Measurements from ENCODE around the gene ASH1L.
A peak's percentile ranks its signal among the peaks of the same experiment; 100 is the strongest.
"Not testable (repeated sequence)": the region's sequence is repeated elsewhere in the genome, so short reads cannot be mapped to it uniquely, and the experiment has no call there.

ASH1L gene

GRCh38 chr1:155316922-155317321 is 245.7 kb downstream of the ASH1L start:
- DNase-seq (ENCODE audit: insufficient read length, low spot score) = no peak
- FAIRE-seq = no peak

- no peak for FAIRE-seq
- DNase-seq (ENCODE audit: insufficient read length, low spot score) = no peak
Observed at GRCh38 chr1:155313261-155313660, 249.3 kb downstream of the ASH1L start.

DNA sequence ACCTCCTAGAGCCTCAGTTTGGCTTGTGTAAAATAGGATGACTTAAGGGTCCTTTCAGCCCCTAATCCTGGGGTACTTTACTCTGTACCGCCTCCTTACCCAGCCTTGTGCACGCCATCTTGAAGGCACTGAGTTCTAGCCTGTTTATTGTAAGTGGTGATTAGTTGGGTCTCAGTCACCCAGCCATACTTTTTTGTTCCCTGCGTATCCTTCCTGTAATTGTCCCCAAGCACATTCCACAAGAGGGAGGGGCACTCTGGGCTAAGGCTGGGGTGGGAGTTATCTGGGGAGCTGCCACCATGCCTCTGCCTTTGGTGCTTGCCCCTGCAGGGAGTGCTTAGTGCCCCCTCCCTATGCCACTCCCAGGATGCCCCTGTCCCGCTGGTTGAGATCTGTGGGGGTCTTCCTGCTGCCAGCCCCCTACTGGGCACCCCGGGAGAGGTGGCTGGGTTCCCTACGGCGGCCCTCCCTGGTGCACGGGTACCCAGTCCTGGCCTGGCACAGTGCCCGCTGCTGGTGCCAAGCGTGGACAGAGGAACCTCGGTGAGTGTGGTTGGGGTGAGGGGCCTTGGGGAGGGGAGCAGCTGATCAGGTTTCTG is 253.1 kb downstream of the ASH1L start:
- FAIRE-seq = no peak
- DNase-seq (ENCODE audit: insufficient read length, low spot score) = no peak

GRCh38 chr1:155308493-155309422 is 253.8 kb downstream of the ASH1L start, which contains the start of gene FDPS:
Gene FDPS (plus strand): TSS chr1:155308866. CDS start chr1:155309790, 924 bp downstream.
- peak; percentile 95 for DNase-seq (ENCODE audit: insufficient read length, low spot score)
- peak; percentile 85 for FAIRE-seq

GRCh38 chr1:155307247-155307740 is 255.3 kb downstream of the ASH1L start:
- FAIRE-seq = no peak

GRCh38 chr1:155305881-155306391 is 256.7 kb downstream of the ASH1L start:
- DNase-seq (ENCODE audit: insufficient read length, low spot score) (no peak), FAIRE-seq (no peak)

More at GRCh38 chr1:155307247-155307740, 255.3 kb downstream of the ASH1L start:
- DNase-seq (ENCODE audit: insufficient read length, low spot score) = no peak

- DNase-seq (ENCODE audit: insufficient read length, low spot score) (no peak), FAIRE-seq (no peak)
Observed at GRCh38 chr1:155304558-155305063, 258.0 kb downstream of the ASH1L start.

DNA sequence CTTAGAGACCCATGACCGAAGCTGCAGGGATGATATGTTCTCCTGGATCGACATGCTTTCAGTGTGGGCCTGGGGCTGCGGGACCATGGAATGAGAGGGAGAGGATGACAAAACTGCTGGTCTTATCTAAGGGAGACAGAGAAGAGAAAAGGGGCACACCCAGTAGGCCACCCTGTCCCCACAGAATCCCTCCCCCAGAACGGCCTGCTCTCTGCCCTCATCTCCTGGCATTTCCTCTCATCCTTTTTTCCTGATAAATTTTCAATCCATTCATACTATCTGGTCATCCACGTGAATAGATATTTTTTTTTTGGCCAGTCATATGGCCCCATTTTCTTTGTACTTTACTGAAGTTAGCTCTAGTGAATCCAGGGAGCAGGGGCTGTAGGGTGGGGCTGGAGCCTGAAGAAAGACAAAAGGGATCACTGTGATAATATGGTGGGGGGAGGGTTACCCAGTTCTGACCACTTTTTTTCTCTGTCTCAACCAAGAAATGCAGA is 261.2 kb downstream of the ASH1L start, which contains the start of gene PKLR:
Gene PKLR (minus strand): TSS at position 97 of the 500 bp plus-strand sequence. CDS start 43 bp downstream, at position 54.
- FAIRE-seq (no peak), DNase-seq (ENCODE audit: insufficient read length, low spot score) (no peak)

GRCh38 chr1:155300553-155301329 is 261.9 kb downstream of the ASH1L start:
- FAIRE-seq = no peak
- DNase-seq (ENCODE audit: insufficient read length, low spot score) = no peak

DNA sequence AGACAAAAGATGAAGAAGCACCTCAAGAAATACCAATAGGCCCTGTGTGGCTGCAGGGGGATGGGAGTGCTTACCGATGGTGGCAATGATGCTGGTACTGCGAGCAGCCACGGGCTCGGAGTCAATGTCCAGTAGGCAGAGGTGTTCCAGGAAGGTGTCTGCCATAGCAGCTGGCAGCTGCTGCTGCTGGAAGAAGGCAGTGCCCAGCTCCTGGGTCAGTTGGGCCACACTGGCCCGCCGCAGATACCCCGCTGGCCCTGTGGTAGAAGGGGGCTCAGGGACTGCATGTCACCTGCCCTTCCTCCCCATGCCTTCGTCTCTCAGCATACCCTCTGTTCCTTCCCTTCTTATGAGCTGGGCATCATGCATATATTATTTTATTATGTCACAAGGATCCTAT is 262.6 kb downstream of the ASH1L start:
- DNase-seq (ENCODE audit: insufficient read length, low spot score) (no peak), FAIRE-seq (no peak)

DNA sequence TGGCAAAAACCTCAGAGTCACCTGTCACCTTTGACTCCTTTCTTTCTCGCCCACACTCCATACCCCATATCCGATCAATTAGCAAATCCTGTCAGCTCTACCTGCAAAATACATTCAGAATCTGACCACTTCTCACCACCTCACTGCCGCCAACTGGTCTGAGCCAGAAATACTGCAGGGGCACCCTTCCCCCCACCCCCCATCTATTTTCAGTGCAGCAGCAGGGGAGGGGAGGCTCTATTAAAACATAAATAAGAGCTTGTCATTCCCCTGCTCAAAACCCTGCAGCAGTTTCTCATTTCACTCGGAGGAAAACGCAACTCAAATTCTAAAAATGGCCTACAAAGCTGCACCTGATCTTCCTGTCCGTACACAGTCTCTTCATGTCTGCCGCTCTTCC is 265.2 kb downstream of the ASH1L start:
- no peak for FAIRE-seq
- no peak for DNase-seq (ENCODE audit: insufficient read length, low spot score)

- FAIRE-seq (no peak), DNase-seq (ENCODE audit: insufficient read length, low spot score) (no peak)
Observed at GRCh38 chr1:155296661-155297060, 265.9 kb downstream of the ASH1L start.

DNA sequence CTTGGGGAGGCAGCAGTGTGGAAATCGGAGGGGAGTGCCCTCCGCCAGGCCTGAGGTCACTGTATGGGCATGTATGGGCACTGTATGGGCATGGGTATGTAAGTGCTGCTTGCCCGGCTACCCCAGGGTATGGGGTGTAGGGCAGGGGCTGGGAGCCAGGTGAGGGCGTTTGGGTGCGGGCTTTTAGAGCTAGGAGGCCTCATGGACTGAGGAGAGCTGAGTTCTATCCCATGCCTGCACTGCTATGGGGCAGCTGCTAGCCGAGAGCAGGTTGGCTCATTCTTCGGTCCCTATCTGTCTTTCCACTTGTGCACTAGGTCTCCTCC is 266.7 kb downstream of the ASH1L start:
- FAIRE-seq (no peak), DNase-seq (ENCODE audit: insufficient read length, low spot score) (no peak)

DNA sequence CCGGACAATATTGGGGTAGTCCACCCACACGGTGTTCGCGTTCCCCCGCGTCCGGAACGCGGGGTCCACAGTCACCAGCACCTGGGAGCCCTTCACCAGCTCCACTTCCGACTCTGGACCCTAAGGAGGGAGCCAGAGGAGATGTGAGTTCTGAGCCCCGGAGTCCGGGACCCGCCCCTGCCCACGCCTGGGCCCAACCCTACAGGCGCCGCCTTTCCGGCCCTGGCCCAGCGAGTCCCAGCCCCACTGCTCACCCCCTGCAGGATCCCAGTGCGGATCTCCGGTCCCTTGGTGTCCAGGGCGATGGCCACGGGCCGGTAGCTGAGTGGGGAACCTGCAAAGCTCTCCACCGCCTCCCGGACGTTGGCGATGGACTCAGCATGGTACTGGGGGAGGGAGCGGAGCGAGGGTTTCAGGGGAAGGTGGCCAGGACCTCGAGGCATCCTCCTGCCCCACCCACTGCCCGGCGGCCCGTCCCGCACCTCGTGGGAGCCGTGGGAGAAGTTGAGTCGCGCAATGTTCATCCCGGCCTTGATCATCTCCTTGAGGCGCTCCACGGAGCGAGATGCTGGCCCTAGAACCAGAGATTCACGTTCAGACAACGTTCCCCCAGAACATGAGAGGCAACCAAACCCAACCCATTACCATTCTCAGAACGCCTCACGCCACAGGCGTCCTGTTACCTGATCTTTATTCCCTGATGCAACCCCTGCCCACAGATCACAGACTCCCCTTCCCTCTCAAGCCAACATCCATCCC is 267.2 kb downstream of the ASH1L start:
- DNase-seq (ENCODE audit: insufficient read length, low spot score) (no peak), FAIRE-seq (no peak)

DNA sequence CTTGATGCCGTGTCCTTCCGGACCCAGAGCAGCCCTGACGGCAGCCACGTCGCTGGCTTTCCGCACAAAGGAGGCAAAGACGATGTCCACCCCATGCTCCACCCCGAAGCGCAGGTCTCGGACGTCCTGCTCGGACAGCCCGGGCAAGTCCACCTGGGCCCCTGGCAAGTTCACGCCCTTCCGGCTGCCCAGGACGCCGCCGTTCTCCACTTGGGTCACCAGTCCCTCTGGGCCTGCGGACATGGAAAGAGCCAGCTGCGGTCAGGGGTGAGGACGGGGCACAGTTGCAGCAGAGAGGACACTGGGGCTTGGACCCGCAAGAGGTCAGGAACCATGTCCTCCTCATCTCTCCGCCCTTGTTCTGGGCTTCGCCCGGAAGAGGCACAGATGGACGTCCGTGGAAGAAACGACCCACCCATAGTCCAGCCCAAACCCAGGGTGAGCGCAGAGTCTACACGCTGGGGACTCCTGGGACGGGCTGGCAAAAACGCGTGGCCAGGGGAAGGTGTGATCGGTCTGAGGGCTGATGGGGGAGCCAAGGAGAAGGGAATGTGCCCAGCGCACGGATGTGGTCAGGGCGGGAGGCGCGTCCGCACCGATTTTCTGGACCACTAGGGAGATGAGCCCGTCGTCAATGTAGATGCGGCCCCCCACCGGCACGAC is 268.0 kb downstream of the ASH1L start:
- FAIRE-seq (no peak), DNase-seq (ENCODE audit: insufficient read length, low spot score) (no peak)

GRCh38 chr1:155293086-155293749 is 269.4 kb downstream of the ASH1L start:
- DNase-seq (ENCODE audit: insufficient read length, low spot score) (no peak), FAIRE-seq (no peak)

- not testable (repeated sequence) for DNase-seq (ENCODE audit: insufficient read length, low spot score); FAIRE-seq
Observed at GRCh38 chr1:155291006-155291405, 271.6 kb downstream of the ASH1L start.

- FAIRE-seq = no peak
Observed at GRCh38 chr1:155287987-155288543, 274.5 kb downstream of the ASH1L start.

More at GRCh38 chr1:155287987-155288543, 274.5 kb downstream of the ASH1L start:
- no peak for DNase-seq (ENCODE audit: insufficient read length, low spot score)
